ENCODE results near the gene GALNT2. TPM values are rescaled to one million over a fixed set of nuclear protein-coding genes. Genes with fewer than 3 reads are reported as not detected.

The GALNT2 gene
- total and polyA plus RNA-seq, 2 of the 4 experiments (the other 2 are of a cell fraction), result 50.4 to 189 TPM

DNA sequence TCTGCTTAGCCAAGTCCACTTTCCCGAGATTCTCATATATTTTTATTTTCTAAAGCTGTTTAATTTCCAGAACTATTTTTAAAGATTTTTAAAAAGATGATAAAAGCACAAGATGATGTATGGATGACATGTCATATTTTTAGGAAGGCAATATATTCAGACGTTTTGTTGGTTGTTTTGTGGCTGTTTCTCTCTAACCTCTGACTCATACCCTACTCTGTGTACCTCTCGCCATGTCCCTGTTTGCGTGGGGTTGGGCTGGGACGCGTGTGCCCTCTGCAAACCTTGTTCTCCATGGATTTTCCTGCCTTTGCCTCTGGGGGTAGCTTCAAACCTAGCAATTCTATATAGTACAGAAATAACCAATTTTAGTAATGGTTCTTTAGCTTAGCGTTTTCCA lies 132.0 kb downstream of the GALNT2 start (continued):
- TF ChIP-seq MXI1 (IDR thresholded peaks at IDR 0.05; ENCODE audit: borderline replicate concordance, low read depth, low read length), result no peak
- TF ChIP-seq CHD1 (IDR thresholded peaks at IDR 0.05; ENCODE audit: low read depth, low read length), result no peak
- TF ChIP-seq MAFK (IDR thresholded peaks at IDR 0.05; ENCODE audit: low read depth, low read length), result no peak
- TF ChIP-seq RAD21 (IDR thresholded peaks at IDR 0.05; ENCODE audit: low read length), result no peak

GRCh38 chr1:230199554-230199953 lies 132.5 kb downstream of the GALNT2 start:
- Histone ChIP-seq H2BK15ac (ENCODE audit: low read depth, low read length) (no peak overlapping the region), H4K8ac (ENCODE audit: low read depth in 2 of 2, low read length in 2 of 2) (no peak overlapping the region), H3K27me3 (ENCODE audit: control insufficient read depth, insufficient read depth, low read length) (no peaks in the 10 kb centered on the region), H2AK9ac (replicated peaks; ENCODE audit: low read depth, low read length, poor library complexity) (no peak overlapping the region), H3K9me3 (ENCODE audit: control insufficient read depth, insufficient read depth, low read length) (no peaks in the 10 kb centered on the region), H3K9me1 (ENCODE audit: insufficient read depth, low read length) (peaks cover 26% of the 10 kb centered on the region), H2BK5ac (ENCODE audit: low read depth, low read length, poor library complexity, severe bottlenecking) (no peak overlapping the region), H3K36me3 (ENCODE audit: control insufficient read depth, insufficient read depth, low read length) (peaks cover 10% of the 10 kb centered on the region), H3K4me1 (ENCODE audit: control insufficient read depth, insufficient read depth, low read length) (no peaks in the 10 kb centered on the region), H3K9ac (ENCODE audit: low read depth, low read length) (no peak overlapping the region), H2AFZ (replicated peaks; ENCODE audit: low read length, poor library complexity) (no peak overlapping the region), H3K4ac (ENCODE audit: low read depth, low read length) (no peak overlapping the region), H3K56ac (ENCODE audit: extremely low read depth, insufficient read depth, low read length) (no peak overlapping the region), H3K4me2 (ENCODE audit: low read depth, low read length) (no peak overlapping the region), H3K23ac (ENCODE audit: low read depth, low read length) (no peak overlapping the region), H4K5ac (ENCODE audit: low read depth, low read length) (no peak overlapping the region), H4K91ac (ENCODE audit: insufficient read depth, low read depth, low read length) (no peak overlapping the region), H3K14ac (replicated peaks; ENCODE audit: low read depth, low read length) (no peak overlapping the region), H3K79me1 (ENCODE audit: low read depth in 1 of 2, low read length in 2 of 2) (peaks cover 37 to 65% of the 10 kb centered on the region in 2 experiments; a peak in 3 of 4 replicates), H2BK20ac (ENCODE audit: low read depth, low read length) (no peak overlapping the region), H4K20me1 (ENCODE audit: insufficient read depth, low read length) (peaks cover 27% of the 10 kb centered on the region), H3K27ac (ENCODE audit: insufficient read depth, low read length) (no peak overlapping the region), H3K18ac (ENCODE audit: low read depth, low read length) (no peak overlapping the region), H3K4me3 (ENCODE audit: insufficient read depth, low read depth, low read length) (no peak overlapping the region), H2BK120ac (ENCODE audit: low read depth, low read length) (no peak overlapping the region), H2AK5ac (ENCODE audit: low read depth, low read length) (no peak overlapping the region)
- intact Hi-C loops (cut with micrococcal nuclease), result no loop called here
- ChIA-PET POLR2A (ENCODE audit: unreplicated experiment) (no interaction called here), CTCF (no interaction called here)
- no peak for ATAC-seq (ENCODE audit: low read depth)
- BruUV-seq (replicated peaks), result no TSS peak
- in situ Hi-C loops (cut with MboI; ENCODE audit: low sequenced_read_pairs), result no loop called here
- dilution Hi-C loops (cut with HindIII; ENCODE audit: low sequenced_read_pairs, unreplicated experiment), result no loop called here
- no peak for DNase-seq
- no CpG with 5 or more reads among the region's 4 CpGs for WGBS, 2 experiments (ENCODE audit: extremely low coverage in 2 of 2, insufficient read length in 1 of 2)
- TF ChIP-seq CHD1 (IDR thresholded peaks at IDR 0.05; ENCODE audit: low read depth, low read length) (no peak), FOS (IDR thresholded peaks at IDR 0.05; ENCODE audit: low read depth, low read length) (no peak), RCOR1 (IDR thresholded peaks at IDR 0.05; ENCODE audit: insufficient replicate concordance, low read length) (no peak), RFX5 (IDR thresholded peaks at IDR 0.05; ENCODE audit: low read depth, low read length) (no peak), USF2 (IDR thresholded peaks at IDR 0.05; ENCODE audit: low read depth, low read length) (no peak), MXI1 (IDR thresholded peaks at IDR 0.05; ENCODE audit: borderline replicate concordance, low read depth, low read length) (no peak), RAD21 (IDR thresholded peaks at IDR 0.05; ENCODE audit: low read length) (no peak), POLR2A (IDR thresholded peaks at IDR 0.05; ENCODE audit: low read depth, low read length) (no peak), NFE2L2 (IDR thresholded peaks at IDR 0.05; ENCODE audit: low read depth, low read length) (no peak), CEBPB (IDR thresholded peaks at IDR 0.05; ENCODE audit: low read depth, low read length) (no peak), ELK1 (IDR thresholded peaks at IDR 0.05; ENCODE audit: borderline replicate concordance, low read depth, low read length) (no peak), MAZ (IDR thresholded peaks at IDR 0.05; ENCODE audit: borderline replicate concordance, low read depth, low read length) (no peak), MAFK (IDR thresholded peaks at IDR 0.05; ENCODE audit: low read depth, low read length) (no peak)
- TF ChIP-seq, protein P1, sequence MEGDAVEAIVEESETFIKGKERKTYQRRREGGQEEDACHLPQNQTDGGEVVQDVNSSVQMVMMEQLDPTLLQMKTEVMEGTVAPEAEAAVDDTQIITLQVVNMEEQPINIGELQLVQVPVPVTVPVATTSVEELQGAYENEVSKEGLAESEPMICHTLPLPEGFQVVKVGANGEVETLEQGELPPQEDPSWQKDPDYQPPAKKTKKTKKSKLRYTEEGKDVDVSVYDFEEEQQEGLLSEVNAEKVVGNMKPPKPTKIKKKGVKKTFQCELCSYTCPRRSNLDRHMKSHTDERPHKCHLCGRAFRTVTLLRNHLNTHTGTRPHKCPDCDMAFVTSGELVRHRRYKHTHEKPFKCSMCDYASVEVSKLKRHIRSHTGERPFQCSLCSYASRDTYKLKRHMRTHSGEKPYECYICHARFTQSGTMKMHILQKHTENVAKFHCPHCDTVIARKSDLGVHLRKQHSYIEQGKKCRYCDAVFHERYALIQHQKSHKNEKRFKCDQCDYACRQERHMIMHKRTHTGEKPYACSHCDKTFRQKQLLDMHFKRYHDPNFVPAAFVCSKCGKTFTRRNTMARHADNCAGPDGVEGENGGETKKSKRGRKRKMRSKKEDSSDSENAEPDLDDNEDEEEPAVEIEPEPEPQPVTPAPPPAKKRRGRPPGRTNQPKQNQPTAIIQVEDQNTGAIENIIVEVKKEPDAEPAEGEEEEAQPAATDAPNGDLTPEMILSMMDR (conservative IDR thresholded peaks at IDR 0.05; ENCODE audit: low read depth, low read length), result no peak

Measured in IMR-90 (cell line).